Measurements from ENCODE around the gene FAM131B.

GRCh38 chr7:143379611-143380259 is 17.2 kb upstream of the FAM131B start:
- TF ChIP-seq CTCF (IDR thresholded peaks at IDR 0.05) (no peak), EP300 (IDR thresholded peaks at IDR 0.05) (no peak)

Measured in ovary (tissue), 3 donors.